Stimulated activated CD8-positive, alpha-beta memory T cell treated with anti-CD3 and anti-CD28 coated beads, Interleukin-12 subunit alpha, Interleukin-12 subunit beta, amount 100 ng/mL, for 4 hours (primary cell): ENCODE measurements around the gene MICA.
"Not testable (repeated sequence)": the region's sequence is repeated elsewhere in the genome, so short reads cannot be mapped to it uniquely, and the experiment has no call there.

Experiments
- DNase-seq: peaks from one replicate; pipeline ENCODE4 v3.0.0-alpha.2; 2020; ENCODE audit warnings: low read depth

The MICA gene

GRCh38 chr6:31403283-31404060 is at the start of gene MICA:
TSS of gene MICA (plus strand) at chr6:31403595. CDS start at chr6:31403633, 38 bp downstream.
- peak; percentile 60 for DNase-seq

- DNase-seq, result no peak
Observed at GRCh38 chr6:31354158-31354863, 49.1 kb upstream of the MICA start.

- no peak for DNase-seq
Observed at GRCh38 chr6:31354864-31355582, 48.4 kb upstream of the MICA start.

- no peak for DNase-seq
Observed at GRCh38 chr6:31355583-31355948, 47.8 kb upstream of the MICA start.

- DNase-seq, result no peak
Observed at GRCh38 chr6:31356216-31356945, 47.0 kb upstream of the MICA start.

GRCh38 chr6:31356946-31357466 is 46.4 kb upstream of the MICA start, which contains the start of gene HLA-B:
TSS of gene HLA-B (minus strand) at chr6:31357179. CDS start at chr6:31357158, 21 bp downstream.
- DNase-seq, result peak; percentile 54

GRCh38 chr6:31357886-31358285 is 45.5 kb upstream of the MICA start:
- DNase-seq, result no peak

- no peak for DNase-seq
Observed at GRCh38 chr6:31358302-31358701, 45.1 kb upstream of the MICA start.

GRCh38 chr6:31359581-31359980 is 43.8 kb upstream of the MICA start:
- DNase-seq, result no peak

- DNase-seq, result no peak
Observed at GRCh38 chr6:31362751-31363150, 40.6 kb upstream of the MICA start.

GRCh38 chr6:31363811-31364210 is 39.6 kb upstream of the MICA start:
- DNase-seq, result no peak

GRCh38 chr6:31365864-31366263 is 37.5 kb upstream of the MICA start:
- DNase-seq, result no peak

- DNase-seq, result peak; percentile 70
Observed at GRCh38 chr6:31366693-31367470, 36.5 kb upstream of the MICA start.

- no peak for DNase-seq
Observed at GRCh38 chr6:31368461-31368860, 34.9 kb upstream of the MICA start.

GRCh38 chr6:31374118-31374517 is 29.3 kb upstream of the MICA start:
- DNase-seq, result not testable (repeated sequence)

GRCh38 chr6:31375699-31376098 is 27.7 kb upstream of the MICA start:
- DNase-seq, result no peak

GRCh38 chr6:31377029-31377428 is 26.4 kb upstream of the MICA start:
- DNase-seq, result no peak

- no peak for DNase-seq
Observed at GRCh38 chr6:31378062-31378720, 25.2 kb upstream of the MICA start.

GRCh38 chr6:31378721-31379103 is 24.7 kb upstream of the MICA start:
- no peak for DNase-seq

- no peak for DNase-seq
Observed at GRCh38 chr6:31379850-31380249, 23.5 kb upstream of the MICA start.

- DNase-seq, result no peak
Observed at GRCh38 chr6:31381666-31382065, 21.7 kb upstream of the MICA start.
